G401.6 (cell line): ENCODE measurements around the gene BOD1L1.
"Not testable (repeated sequence)": the region's sequence is repeated elsewhere in the genome, so short reads cannot be mapped to it uniquely, and the experiment has no call there.

Experiments used
- FAIRE-seq: peaks from 2 replicates; lab custom pipeline; 2012; peaks lifted over from hg19 to GRCh38; lab: Jason Lieb, UNC

The BOD1L1 gene

DNA sequence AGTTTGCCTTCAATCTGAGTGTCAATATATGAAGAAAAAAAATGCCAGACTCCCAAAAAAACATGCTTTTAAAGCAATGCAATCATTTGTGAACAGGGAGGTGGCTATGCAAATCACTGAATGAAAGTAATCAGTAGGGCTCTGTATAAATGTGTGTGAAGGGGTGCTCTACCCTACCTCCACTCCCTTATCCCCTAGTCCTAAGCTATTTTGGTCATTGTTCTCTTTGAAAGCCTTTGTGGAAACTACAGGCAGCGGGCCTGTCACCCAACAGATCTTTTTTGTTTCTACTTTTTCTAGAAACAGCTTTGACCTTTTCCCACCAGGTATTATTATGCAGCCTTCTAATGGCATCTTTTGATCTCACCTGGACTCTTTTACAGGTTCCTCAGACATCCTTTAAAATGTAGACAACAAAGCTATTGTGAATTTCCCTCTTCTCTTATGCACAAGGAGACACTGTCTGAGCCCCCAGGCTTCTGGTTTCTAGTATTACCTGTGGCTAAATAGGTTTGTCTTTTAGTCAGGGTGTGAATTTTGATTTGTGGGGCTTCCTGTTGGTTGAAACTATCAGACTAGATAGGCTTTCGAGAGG, 9.2 kb downstream of the BOD1L1 start:
- no peak for FAIRE-seq

DNA sequence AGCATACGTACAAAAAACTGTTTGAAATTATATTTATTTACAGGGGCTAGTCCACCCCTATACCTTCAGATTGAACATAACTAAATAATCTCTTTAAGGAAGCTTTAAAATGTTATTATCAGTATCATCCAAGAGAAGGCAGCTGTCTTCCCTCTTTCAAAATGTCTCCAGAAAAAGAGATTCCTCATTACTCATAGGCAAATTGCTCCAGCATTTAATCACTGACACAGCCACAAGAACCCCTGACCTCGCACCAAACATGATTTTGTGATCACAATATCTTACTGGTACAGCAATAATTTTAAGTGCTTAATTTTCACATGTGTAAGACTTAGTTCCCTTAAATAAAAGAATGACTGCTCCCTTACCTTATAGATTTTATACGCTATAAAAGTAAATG, 9.7 kb downstream of the BOD1L1 start:
- no peak for FAIRE-seq

DNA sequence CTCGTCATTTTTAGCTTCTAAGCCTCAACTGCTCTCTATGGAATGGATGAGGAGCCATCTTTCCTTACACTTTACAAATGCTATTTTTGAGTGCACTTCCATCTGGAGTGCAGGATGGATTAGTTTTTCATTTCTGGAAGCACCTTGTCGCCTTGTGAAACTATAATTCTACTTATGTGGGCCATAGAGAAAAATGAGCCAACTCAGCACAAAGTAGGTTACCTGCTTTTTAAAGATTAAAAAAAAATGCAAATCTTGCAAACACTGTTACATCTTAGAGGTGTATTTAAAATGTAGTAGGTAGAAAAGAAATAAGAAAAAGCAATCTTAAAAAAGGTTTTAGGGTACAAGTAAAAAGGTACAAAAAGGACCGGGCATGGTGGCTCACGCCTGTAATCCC, 10.9 kb downstream of the BOD1L1 start:
- FAIRE-seq = no peak

DNA sequence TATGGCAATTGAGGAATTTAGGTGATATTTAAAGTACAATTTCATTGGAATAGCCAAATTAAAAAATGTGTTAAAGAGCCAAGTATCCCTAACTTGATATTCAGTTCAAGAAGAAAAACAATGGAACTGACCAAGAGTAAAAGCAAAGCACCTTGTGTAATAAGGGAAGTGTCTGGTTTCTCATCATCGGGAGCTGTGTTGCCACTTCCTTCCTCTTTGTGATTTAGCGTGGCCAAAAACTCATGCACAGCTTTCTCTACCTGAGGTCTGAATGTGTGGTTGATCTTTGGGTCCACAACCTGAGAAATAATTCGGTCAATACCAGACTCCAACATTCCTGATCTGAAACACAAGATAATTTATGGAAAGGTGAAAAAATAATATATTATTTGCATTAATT, 12.4 kb downstream of the BOD1L1 start:
- FAIRE-seq = no peak

DNA sequence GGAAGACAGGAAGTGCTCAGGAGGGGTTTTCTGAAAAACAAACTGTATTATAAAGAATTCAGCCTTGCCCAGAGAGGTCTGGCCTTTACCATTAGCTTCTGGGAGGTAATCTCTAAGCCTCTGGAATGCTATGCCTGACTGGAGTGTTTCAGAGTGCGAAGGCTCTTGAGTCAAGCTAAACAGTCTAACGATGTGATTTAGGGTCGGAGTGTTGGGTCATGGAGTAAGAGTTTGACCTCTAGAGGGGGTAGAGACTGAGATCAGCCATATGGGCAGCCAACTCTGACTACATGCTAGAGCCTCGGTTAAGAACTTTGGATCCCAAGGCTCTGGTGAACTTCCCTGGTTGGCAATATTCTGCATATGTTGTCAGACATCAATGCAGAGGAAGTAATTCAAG, 15.0 kb downstream of the BOD1L1 start:
- FAIRE-seq = no peak

DNA sequence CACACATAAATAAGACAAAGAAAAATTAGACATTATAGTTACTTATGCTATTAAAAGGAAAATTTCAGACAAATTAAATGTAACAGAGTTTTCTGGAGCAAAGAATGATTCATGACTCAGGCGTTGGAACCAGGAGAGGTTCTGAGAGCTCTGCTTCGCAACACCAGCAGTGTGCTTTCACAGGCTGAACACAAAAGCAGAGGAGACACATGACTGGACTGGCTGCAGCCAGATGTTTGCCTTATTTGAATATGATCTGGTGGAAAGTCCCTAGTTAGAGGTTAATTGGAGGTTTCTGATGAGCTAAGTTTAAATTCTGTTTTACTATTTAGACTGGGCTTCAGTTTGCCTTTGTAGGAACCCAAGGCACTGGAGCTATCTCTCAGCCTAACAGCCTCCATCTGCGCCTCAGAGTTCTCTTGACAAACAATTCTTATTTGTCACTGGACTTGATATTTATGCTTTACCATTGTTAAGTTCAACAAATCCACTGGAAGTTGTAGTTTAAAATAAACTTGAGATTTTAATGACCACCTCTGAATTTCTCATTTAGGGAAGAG, 16.2 kb downstream of the BOD1L1 start:
- no peak for FAIRE-seq

DNA sequence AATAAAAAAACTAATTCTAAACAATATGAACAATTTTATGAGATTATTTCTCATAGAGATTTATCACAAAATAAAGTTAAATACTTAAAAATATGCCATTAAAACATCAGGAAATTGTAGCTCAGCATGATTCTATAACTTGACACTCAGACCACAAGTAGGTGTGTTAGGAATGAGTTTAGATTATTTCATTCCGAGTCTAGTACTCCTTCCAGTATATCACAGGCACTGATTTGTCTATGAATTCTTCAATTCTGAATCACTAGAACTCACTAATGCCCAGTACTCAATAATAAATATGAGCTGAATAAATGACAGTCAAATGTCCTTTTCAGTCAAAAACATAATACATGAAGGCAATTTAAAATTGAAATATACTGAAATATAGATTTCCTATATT, 22.2 kb downstream of the BOD1L1 start:
- peak; percentile 71 for FAIRE-seq

DNA sequence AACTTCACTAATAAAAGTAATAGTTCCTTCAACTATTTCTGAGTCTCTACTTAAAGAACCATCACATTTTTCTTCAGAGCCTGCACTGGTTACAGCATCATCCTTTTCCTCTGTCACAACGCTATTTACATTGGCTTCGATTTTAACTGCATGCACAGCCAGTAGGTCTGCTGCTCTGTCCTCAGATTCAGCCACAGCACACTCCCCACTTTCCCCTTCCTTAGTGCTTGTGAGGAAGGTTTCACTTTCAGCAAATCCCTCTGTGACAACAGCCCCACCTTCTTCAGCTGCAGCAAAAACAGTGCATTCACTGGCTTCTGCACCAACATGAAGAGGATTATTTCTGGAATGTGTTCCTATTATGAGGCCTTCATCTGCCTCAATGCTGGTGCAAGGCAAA, 25.7 kb downstream of the BOD1L1 start:
- FAIRE-seq = no peak

DNA sequence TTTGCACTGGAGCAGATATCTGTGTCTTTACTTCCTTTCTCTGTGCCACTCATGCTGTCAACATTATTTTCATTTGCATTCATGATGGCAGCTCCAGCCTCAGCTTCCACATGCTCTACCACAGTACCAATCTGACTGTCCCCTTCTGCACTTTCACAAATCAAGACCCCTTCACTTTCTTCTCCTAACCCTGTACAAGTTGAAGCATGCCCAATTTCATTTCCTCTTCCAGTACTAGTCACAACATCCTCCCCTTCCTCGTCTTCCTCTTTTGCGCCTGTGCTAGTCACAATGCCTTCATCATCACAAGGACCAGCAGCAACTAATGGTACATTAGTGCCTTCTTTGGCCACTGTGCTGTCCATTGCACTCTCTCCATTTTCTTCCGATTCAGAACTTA, 26.5 kb downstream of the BOD1L1 start:
- no peak for FAIRE-seq

DNA sequence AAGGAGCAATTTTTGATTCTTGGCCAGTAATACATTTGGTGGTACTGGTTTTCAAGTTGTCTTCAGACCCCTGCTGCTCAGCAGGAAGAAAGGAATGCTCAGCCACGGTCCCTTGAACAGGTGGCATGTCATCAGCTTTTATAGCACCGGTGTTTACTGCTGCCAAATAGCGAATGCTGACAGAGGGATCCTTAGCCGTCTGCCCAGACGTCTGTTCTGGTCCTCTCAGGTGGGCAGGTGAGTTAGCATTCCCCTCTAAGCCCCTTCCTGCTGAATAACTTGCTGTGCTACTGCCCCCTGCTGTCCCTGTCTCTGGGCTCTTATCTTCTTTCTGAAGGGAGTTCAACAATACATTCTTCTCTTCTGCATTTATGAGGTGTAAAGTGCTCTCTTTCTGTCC, 28.4 kb downstream of the BOD1L1 start:
- no peak for FAIRE-seq

DNA sequence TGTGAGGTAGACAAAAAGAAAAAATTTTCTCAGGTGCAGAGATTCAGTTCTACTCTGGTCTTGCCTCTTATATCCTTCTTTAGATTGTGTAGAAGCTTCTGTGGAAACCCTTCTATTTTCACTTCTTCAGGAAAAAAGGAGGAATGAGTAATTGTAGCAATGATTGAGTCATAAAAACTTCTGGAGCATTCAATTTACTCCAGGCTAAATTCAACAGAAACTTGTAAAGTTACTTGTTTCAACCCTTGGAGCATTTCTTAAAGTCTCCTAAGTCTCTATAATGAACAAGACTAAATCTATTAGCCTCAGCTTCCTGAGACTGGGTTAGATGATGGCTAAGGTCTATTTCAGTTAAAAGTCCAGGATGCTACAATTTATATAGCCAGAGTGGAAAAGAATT, 29.9 kb downstream of the BOD1L1 start:
- FAIRE-seq = no peak

DNA sequence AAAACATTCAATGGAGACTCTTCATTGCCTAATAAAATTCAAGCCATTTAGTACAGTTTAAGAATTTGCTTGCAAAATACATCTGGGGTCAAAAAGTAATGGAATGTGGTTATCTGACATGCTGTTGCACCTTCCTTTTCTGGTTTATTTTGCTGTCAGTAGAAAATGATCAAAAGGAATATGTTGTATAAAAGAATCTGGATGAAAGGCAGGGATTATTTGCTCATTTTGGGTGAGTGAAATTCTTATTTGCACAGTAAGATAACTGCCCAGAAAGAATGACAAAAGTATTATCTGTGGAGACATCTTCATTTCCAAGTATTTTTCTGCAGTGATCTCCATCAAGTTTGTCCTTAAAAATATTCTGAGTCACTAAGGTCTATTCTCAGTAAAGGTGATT, 30.4 kb downstream of the BOD1L1 start:
- FAIRE-seq = no peak

DNA sequence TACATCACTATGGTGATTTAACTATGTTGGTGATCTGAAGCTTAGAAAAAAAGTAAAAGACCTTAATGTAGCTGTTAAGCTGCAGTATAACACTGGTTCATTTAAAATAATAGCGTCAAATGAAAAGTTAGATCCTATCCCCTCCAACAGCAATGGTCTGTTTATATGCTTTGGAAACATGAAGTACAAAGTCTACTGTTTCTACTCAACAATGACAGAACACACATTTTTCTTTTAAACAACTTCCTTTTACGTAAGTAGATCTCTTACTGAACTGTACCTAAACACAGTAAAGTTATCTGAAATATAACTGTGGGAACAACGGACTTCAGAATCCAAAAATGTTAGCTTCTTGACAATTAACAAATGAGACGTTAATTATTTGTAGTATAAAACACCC, 35.3 kb downstream of the BOD1L1 start:
- FAIRE-seq = no peak

DNA sequence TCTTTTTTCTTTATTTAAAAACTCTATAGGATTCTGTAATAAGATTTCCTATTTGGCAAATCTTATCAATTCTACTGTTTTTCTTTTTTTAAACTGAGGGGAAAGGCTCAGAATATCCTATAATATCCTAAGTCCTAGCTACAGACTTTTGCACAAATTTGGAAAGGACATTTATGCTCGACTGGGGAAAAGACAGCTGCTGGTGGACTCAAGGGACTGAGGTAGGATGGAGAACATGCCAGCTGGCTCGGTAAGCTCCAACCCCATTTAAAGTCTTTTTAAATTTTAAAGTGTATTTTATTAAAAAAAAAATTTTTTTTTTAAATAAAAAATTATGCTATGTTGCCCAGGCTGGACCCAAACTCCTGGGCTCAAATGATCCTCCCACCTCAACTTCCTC, 36.8 kb downstream of the BOD1L1 start:
- FAIRE-seq = no peak

DNA sequence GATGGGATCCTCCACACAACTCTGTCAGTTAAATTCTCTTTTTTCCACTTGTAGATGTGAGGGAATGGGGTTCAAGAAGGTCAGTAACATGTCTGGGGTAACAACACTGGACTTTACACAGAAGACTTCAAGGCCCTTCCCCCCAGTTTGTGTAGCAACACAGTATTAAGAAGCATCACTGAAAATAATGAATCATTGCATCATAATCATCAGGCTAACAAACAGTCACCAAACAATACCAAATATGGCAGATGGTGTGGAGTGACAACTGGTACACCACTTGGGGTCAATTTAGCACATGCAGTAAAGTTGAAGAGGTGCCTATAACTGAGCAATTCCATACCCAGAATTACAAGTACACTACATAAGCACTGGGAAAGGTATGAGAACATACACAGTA, 38.6 kb downstream of the BOD1L1 start:
- no peak for FAIRE-seq

DNA sequence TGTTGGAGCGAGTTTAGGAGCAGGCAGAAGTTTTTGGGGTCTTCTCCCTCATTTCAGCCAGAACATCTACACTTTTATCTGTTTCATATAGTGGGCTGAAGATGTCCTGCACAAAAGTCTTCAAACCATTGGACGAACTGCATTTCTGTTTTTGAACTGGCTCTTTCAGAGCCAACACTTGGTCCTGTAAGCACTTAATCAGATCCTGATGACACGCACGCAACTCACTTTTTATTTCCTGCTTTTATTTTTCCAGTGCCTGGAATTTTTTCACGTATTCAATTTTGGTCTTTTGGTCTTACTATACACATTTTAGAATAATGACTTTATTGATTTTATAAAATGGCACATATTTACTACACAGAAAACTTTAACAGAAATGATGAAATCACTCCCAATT, 43.0 kb downstream of the BOD1L1 start:
- no peak for FAIRE-seq

DNA sequence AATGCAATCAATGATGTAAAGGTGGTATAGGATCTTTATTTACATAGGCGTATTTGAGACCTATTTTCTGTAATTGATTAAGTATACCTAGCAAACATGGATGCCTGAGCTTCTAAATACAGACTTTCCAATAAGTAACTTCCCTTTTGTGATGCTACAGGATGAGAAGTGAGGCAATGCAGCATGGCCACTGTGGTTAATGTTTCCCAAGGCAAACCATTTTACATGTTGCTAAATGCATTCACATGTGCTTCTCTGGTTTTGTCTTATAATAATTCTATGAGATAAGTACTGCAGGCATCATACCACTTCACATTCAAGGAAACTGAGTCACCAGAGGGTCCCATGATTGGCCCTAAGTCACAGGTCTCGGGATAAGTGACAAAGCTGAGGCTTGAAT, 47.5 kb downstream of the BOD1L1 start:
- no peak for FAIRE-seq

DNA sequence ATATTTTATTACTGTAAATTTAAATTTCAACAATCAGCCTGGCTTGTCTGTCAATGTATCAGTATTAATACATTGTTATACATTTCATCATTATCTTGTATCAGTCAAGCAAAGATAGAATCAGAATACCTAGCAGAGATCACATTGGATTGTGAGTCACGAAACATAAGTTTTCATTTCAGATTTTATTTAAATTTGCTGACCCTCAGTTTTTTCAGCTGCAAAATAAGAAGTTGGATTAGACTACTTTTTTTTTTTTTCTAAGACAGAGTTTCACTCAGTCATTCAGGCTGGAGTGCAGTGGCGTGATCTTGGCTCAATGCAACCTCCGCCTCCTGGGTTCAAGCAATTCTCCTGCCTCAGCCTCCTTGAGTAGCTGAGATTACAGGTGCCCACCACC, 49.9 kb downstream of the BOD1L1 start:
- no peak for FAIRE-seq

DNA sequence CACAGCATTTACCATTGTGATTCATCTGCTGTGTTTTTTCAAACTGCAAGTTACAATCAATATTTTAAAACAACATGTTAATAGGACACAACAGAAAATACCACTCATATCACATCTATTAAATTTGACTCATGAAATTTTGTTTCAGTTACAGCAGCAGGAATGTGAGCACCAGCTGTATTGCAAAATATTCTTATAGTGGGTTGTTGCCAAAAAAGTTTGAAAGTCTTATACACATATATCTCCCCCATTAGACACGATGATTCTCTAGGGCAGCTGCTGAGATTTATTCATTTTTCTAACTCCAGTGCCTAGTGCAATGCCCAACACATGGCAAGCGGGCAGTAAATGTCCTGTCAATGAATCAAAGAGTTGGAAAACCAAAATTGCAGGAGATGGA, 56.6 kb downstream of the BOD1L1 start:
- FAIRE-seq = no peak

DNA sequence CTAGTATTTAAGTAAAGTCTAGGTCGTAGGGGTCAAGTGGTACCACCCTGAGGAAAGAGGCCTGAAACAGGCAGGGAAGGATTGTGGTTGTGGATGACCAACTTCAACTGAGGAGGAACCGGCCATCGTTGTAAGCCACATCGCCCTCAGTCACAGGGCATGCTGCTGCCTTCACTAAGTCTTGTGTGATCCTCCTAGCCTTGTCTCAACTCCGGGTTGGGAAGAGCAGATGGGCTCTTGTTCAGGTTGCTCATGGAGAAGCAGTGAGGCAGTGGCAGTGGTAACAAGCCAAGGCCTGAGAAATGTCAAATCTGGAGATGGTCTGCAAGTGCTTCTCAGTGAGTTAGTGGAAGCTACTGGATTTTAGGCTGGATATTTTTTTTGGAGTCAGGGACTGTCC, 60.4 kb downstream of the BOD1L1 start:
- FAIRE-seq = no peak

DNA sequence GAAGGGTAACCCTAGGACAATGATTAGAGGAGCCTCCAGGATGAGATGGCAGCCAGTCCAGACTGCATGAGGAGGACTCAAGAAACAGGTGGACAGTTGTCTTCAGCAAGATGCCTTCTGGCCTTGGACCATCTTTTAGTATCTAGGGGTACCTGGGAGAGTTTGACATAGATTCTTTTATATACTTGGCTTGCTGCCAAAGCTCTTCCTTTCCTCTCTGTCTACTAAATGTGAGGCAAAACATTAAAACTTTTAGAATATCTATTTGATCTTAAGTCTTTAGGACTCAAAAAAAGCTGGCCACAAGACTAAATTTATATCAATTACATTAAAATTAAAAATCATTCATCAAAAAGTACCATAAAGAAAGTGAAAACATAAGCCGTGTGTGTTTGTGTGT, 64.6 kb downstream of the BOD1L1 start:
- no peak for FAIRE-seq

DNA sequence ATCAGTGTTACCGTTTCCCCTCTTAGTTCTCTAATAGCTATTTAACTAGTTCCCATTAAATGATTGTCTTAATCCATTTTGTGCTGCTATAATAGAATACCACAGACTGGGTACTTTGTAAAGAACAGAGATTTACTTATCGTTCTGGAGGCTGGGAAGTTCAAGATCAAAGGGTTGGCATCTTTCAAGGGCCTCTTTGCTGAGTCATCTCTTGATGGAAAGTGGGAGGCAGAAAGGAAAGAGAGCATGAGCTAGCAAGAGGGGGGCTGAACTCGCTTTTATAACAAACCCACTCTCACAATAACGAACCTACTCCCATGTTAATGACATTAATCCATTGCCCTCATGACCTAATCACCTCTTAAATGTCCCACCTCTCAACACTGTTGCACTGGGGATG, 65.9 kb downstream of the BOD1L1 start:
- no peak for FAIRE-seq

DNA sequence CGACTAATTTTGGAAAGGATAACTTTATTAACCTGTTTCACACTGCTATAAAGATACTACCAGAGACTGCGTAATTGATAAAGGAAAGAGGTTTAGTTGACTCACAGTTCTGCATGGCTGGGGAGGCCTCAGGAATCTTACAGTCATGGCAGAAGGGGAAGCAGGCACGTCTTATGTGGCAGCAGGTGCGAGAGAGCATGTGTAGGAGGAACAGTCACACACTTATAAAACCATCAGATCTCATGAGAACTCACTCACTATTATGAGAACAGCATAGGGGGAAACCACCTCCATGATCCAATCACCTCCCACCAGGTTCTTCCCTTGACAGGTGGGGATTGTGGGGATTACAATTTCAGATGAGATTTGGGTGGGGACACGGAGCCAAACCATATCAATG, 67.4 kb downstream of the BOD1L1 start:
- not testable (repeated sequence) for FAIRE-seq

DNA sequence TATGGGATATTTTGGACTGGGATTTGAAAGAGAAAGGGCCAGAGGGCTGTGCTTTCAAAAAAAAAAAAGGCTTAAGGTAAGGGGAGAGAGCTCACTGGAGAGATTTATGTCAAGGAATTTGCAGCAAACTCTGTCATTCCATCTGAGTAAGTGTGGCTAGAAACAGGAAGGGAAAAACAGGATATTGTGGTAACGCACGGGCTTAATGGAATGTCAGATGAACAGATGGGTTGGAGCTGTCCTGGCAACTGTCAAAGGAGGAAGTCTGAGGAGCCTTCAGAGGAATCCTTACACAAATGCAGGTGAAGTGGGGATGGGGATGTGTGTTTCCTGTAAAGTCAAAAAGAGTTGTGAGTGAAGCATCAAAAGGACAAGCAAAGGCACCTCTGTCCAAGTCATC, 68.1 kb downstream of the BOD1L1 start:
- FAIRE-seq = no peak

DNA sequence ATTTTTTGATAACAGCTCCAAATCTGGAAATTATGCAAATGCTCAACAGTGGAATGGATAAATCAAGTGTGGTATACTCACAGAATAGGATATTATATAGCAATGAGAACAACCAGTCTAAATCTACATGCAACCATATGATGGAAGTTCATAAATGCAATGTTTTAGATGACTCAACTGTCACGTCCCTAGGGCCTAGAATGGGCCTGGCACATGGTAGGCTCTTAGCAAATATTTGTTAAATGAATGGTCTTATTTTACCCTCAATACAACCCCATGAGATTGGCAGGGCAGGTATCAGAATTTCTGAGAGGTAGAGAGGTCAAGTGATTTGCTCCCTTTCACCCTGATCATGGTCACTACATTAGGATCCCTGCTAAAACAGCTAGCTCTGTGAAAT, 68.6 kb downstream of the BOD1L1 start:
- no peak for FAIRE-seq
